GM19240 (cell line): ENCODE results near the gene ZNF277.

Experiments used
- DNase-seq: peaks from one replicate; pipeline ENCODE4 v3.0.0; 2011; ENCODE audit warnings: low spot score; ENCODE audit not compliant: insufficient read length

The ZNF277 gene

GRCh38 chr7:112254156-112254555 lies 47.7 kb downstream of the ZNF277 start:
- no peak for DNase-seq

DNA sequence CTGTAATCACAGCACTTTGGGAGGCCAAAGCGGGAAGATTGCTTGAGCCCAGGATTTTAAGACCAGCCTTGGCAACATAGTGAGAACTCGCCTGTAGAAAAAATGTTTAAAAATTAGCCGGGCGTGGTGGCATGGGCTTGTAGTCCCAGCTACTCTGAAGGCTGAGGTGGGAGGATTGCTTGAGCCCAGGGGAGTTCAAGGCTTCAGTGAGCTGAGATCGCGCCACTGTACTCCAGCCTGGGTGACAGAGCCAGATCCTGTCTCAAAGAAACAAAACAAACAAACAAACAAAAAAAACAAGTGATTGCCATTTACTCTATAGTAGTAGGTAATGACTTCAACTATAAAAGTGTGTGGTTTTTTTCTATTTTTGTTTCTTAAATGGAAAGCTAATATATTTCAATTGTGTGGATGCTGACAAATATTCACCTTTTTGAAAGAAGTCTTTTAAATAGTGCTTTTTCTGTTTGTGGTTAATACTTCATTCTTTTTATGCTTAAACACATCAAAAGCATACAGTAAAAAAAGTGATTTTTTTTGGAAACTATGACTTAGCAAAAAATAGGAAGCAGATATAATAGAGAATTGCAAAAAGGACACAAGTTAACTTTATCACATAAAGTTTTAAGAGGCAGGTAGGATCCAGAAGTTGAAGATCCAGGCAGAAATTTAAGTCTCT lies 48.4 kb downstream of the ZNF277 start:
- no peak for DNase-seq

GRCh38 chr7:112255388-112255720 lies 48.9 kb downstream of the ZNF277 start:
- no peak for DNase-seq

- DNase-seq: no peak
Observed at GRCh38 chr7:112257073-112257472, 50.6 kb downstream of the ZNF277 start.

- no peak for DNase-seq
Observed at GRCh38 chr7:112260911-112261310, 54.4 kb downstream of the ZNF277 start.

- DNase-seq: no peak
Observed at GRCh38 chr7:112262036-112262435, 55.5 kb downstream of the ZNF277 start.

GRCh38 chr7:112262855-112263487 lies 56.5 kb downstream of the ZNF277 start:
- DNase-seq: no peak

- no peak for DNase-seq
Observed at GRCh38 chr7:112263519-112263918, 57.0 kb downstream of the ZNF277 start.

DNA sequence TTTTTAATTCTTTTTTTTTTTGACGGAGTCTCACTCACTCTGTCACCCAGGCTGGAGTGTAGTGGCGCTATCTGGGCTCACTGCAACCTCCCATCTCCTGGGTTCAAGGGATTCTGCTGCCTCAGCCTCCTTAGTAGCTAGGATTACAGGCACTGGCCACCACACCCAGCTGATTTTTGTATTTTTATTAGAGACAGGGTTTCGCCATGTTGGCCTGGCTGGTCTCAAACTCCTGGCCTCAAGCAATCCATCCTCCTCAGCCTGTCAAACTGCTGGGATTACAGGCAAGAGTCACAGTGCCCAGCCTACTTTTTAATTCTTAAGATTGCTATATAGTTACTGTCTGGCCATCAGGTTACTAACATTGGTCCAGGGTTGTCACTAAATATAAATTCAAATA lies 59.6 kb downstream of the ZNF277 start:
- no peak for DNase-seq

GRCh38 chr7:112266595-112267270 lies 60.2 kb downstream of the ZNF277 start:
- no peak for DNase-seq

GRCh38 chr7:112267944-112268691 lies 61.6 kb downstream of the ZNF277 start:
- DNase-seq: no peak

DNA sequence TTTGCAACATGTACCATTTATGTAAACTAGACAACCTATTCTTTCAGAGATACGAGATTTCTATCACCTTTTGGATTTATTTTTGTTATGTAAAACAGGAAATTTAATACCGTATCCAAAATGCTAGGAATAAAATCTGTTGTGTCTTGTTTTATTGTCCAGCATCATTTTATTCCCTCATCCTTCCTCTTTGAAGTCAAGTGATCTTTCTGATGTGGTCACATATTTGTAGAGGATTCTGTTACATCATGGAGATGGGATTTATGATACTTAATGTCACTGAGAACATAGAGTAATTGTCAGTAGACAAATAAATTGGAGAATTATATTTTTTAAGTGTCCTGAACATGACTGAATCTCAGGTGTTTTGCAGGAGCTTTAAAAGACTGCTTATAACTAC lies 64.7 kb downstream of the ZNF277 start:
- DNase-seq: no peak

DNA sequence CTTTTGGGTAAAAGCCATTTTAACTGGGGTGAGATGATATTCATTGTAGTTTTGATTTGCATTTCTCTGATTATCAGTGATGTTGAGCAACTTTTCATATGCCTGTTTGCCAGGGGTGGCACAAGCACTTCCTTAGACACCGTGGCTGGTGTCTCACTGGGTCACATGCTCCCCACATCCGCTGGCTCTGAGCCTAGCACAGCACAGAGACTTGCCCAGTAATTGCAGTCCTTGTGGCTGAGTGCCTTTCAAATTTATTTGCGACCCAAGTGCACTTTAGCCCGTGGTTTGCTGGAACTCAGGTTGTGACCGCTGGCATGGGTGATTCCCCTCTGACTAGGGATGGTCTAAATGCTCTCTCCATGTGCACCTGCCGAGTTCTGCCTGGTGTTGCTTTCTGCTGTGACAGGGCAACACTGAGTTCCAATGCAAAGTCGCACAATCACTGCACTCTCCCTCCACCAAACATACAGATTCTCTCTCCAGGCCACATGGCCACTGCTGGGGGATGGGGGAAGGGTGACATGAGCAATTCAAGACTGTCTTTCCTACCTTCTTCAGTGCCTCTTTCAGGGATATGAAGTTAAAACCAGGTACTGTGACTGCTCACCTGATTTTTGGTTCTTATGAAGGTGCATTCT lies 66.5 kb downstream of the ZNF277 start:
- no peak for DNase-seq

GRCh38 chr7:112279042-112279441 lies 72.5 kb downstream of the ZNF277 start:
- no peak for DNase-seq

GRCh38 chr7:112280267-112280666 lies 73.8 kb downstream of the ZNF277 start:
- no peak for DNase-seq

DNA sequence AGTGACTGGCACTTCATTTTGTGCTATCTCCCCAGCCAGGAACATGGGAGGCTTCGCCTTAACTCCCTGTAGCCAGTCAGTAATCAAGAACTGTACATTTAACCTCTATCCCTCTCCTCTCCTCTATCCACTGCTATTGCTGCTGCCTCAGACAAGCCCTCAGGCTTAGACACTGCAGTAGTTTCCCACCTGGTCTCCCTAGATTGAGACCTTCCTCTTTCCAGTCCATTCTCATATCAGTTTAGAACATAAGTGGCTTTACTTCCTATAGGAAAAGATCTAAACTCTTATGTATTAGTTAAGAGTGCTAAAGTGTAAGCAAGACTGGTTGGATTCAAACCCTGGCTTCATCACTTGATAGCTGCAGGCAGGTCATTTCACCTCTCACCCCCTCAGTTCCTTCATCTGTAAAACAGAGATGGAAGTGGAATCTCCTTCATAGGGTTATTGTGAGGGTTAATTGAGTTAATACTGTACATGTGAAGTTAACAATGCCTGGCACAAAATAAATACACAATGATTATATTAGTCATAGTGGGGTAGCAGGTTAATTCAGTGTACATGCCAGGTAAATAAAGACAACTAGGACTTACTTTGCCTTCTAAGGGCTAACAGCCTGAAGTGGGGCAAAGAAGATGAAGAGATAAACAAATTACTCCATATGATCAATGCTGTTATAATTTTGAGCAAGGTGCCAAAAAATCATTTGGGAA lies 76.1 kb downstream of the ZNF277 start:
- DNase-seq: no peak

GRCh38 chr7:112283382-112283910 lies 77.0 kb downstream of the ZNF277 start:
- no peak for DNase-seq

DNA sequence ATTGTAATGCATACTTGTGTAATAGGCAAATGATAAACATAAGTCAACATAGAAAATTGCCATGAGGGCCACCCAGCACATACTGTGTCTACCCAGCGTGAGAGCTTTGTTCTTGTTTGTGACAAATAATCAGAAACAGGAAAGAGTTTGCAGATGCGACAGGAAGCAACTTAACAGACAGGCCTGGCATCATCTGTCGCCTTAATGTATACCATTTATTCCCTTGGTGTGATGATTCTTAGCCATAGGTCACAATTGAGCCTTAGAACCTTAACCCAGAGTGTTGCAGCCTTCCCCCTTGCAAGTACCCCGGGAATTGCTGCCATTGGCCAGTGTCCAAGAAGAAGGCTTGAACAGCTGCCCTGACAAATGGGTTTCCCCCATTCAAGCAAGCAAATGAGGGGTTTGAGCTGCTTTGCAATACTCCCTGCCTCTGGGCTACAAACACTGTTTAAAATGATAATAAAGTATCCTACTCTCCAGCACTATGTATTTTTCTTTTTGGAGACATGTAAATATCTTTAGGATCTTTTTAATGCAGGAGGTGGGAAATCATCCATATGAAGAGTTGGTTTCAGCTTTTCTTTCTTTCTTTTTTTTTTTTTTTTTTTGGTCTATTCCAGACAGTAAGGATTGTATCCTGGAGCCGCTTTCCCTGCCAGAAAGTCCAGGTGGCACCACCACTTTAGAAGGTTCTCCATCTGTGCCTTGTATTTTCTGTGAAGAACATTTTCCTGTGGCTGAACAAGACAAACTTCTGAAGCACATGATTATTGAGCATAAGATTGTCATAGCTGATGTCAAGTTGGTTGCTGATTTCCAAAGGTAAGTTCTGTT lies 80.0 kb downstream of the ZNF277 start:
- no peak for DNase-seq

- no peak for DNase-seq
Observed at GRCh38 chr7:112288301-112288700, 81.8 kb downstream of the ZNF277 start.

- no peak for DNase-seq
Observed at GRCh38 chr7:112290065-112290464, 83.6 kb downstream of the ZNF277 start.
